ENCODE results near the gene HOMEZ.
"Not testable (repeated sequence)": the region's sequence is repeated elsewhere in the genome, so short reads cannot be mapped to it uniquely, and the experiment has no call there.

HOMEZ gene

DNA sequence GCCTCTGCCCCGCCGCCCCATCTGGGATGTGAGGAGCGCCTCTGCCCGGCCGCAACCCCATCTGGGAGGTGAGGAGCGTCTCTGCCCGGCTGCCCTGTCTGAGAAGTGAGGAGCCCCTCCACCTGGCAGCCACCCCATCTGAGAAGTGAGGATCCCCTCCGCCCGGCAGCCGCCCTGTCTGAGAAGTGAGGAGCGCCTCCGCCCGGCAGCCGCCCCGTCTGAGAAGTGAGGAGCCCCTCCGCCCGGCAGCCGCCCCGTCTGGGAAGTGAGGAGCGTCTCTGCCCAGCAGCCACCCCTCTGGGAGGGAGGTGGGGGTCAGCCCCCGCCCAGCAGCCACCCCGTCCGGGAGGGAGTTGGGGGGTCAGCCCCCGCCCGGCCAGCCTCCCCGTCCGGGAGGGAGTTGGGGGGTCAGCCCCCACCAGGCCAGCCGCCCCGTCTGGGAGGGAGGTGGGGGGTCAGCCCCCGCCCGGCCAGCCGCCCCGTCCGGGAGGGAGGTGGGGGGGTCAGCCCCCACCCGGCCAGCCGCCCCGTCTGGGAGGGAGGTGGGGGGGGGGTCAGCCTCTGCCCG is 53.6 kb downstream of the HOMEZ start:
- not testable (repeated sequence) for DNase-seq (ENCODE audit: low read depth in 2 of 3, low spot score in 2 of 3)

DNA sequence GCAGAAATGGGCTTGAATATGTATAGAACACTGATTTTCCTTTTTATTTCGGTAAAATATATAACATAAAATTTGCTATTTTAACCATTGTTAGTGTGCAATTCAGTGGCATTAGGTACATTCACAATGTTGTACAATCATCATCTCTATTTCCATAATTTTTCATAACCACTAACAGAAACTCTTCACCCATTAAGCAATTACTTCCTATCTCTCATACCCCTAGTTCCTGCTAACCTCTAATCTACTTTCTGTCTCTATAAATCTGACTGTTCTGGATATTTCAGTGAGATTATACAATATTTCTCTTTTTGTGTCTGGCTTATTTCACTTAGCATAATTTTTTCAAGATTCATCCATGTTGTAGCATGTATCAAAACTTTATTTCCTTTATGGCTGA is 57.1 kb downstream of the HOMEZ start:
- no peak for DNase-seq (ENCODE audit: low read depth in 2 of 3, low spot score in 2 of 3)

DNA sequence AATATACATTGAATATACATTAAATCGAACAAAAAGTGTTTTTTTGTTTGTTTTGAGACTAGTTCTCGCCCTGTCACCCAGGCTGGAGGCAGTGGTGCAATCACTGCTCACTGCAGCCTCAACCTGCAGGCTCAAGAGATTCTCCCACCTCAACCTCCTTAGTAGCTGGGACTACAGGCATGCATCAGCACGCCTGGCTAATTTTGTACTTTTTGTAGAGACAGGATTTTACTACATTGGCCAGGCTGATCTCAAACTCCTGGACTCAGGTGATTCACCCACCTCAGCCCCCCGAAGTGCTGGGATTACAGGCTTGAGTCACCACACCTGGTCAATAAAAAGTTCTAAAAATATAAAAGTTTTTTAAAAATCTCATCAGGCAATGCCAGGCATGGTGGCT is 58.4 kb downstream of the HOMEZ start:
- DNase-seq (ENCODE audit: low read depth in 2 of 3, low spot score in 2 of 3): no peak

DNA sequence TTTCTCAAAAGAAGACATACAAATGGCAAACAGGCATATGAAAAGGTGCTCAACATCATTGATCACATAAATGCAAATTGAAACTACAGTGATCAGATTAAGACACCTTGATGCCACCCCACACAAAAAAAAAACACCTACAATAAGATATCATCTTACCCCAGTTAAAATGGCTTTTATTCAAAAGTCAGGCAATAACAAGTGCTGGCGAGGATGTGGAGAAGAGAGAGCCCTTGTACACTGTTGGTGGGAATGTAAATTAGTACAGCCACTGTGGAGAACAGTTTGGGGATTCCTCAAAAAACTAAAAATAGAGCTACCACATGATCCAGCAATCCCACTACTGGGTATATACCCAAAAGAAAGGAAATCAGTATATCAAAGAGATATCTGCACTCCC is 61.0 kb downstream of the HOMEZ start:
- DNase-seq (ENCODE audit: low read depth in 2 of 3, low spot score in 2 of 3): not testable (repeated sequence)
